Common myeloid progenitor, CD34-positive (primary cell): ENCODE measurements around the gene CRAT.
"Not testable (repeated sequence)": the region's sequence is repeated elsewhere in the genome, so short reads cannot be mapped to it uniquely, and the experiment has no call there.

Experiments
- CTCF ChIA-PET: fragments of 350-600 bp; sonication (Branson Sonifier 250); formaldehyde crosslinking; loops from one replicate; lab custom pipeline; 2021; ENCODE audit warnings: antibody characterized with exemption; lab: Charles Lee
- POLR2A ChIA-PET: fragments of 350-600 bp; sonication (Branson Sonifier 250); formaldehyde crosslinking; loops from one replicate; lab custom pipeline; 2021; ENCODE audit warnings: antibody characterized with exemption; lab: Charles Lee
- DNase-seq, 3 donors: peaks; one replicate each; pipeline versions ENCODE4 v3.0.0 to v3.0.0-alpha.2; 2013
- H3K27ac ChIP-seq, 2 experiments: 1 replicate in 1 of 2; 2 replicates in 1 of 2; pipeline ENCODE4 v1.7.0; 2013; ENCODE audit warnings: inconsistent platforms in 2 of 2, low read length in 2 of 2, mild to moderate bottlenecking in 2 of 2, low read depth in 1 of 2, moderate library complexity in 1 of 2; ENCODE audit not compliant: severe bottlenecking in 2 of 2, insufficient read depth in 1 of 2, poor library complexity in 1 of 2
- H3K27me3 ChIP-seq, 5 experiments: replicated peaks in 2 of 5; 1 replicate in 3 of 5; 2 replicates in 2 of 5; pipeline versions ENCODE4 v1.6.1 to v1.7.0; 2013; ENCODE audit warnings: low read length in 4 of 5, mild to moderate bottlenecking in 2 of 5, moderate library complexity in 2 of 5, inconsistent platforms in 1 of 5; ENCODE audit not compliant: insufficient read depth in 5 of 5, control insufficient read depth in 4 of 5
- H3K36me3 ChIP-seq, 4 experiments: 1 replicate in 2 of 4; 2 replicates in 2 of 4; pipeline versions ENCODE4 v1.6.1 to v1.7.0; 2013; ENCODE audit warnings: low read length in 3 of 4, control low read depth in 1 of 4, mild to moderate bottlenecking in 1 of 4; ENCODE audit not compliant: control insufficient read depth in 4 of 4, insufficient read depth in 4 of 4
- H3K4me1 ChIP-seq, 4 experiments: 1 replicate in 3 of 4; 2 replicates in 1 of 4; pipeline versions ENCODE4 v1.6.1 to v1.7.1; 2013; ENCODE audit warnings: low read length in 3 of 4, mild to moderate bottlenecking in 3 of 4, control low read depth in 1 of 4, inconsistent platforms in 1 of 4, moderate library complexity in 1 of 4; ENCODE audit not compliant: control insufficient read depth in 4 of 4, insufficient read depth in 4 of 4; ENCODE audit errors: control extremely low read depth in 1 of 4
- H3K4me3 ChIP-seq, 7 experiments: 1 replicate in 4 of 7; 2 replicates in 3 of 7; pipeline versions ENCODE4 v1.5.1 to v1.7.0; 2013; ENCODE audit warnings: mild to moderate bottlenecking in 7 of 7, low read length in 6 of 7, moderate library complexity in 6 of 7, inconsistent platforms in 2 of 7, low read depth in 2 of 7, control low read depth in 1 of 7; ENCODE audit not compliant: insufficient read depth in 4 of 7, control insufficient read depth in 1 of 7; ENCODE audit errors: extremely low read depth in 1 of 7
- H3K9me3 ChIP-seq, 5 experiments: 1 replicate in 4 of 5; 2 replicates in 1 of 5; pipeline versions ENCODE4 v1.6.1 to v1.7.1; 2013; ENCODE audit warnings: low read length in 4 of 5, mild to moderate bottlenecking in 2 of 5, inconsistent platforms in 1 of 5, low read depth in 1 of 5, moderate library complexity in 1 of 5; ENCODE audit not compliant: control insufficient read depth in 4 of 5, insufficient read depth in 2 of 5; ENCODE audit errors: control extremely low read depth in 1 of 5
- WGBS: methylation state at CpG from one replicate; pipeline ENCODE4 v1.1.5; 2013; ENCODE audit not compliant: insufficient coverage; 5-methylcytosine and 5-hydroxymethylcytosine counted together

The CRAT gene

DNA sequence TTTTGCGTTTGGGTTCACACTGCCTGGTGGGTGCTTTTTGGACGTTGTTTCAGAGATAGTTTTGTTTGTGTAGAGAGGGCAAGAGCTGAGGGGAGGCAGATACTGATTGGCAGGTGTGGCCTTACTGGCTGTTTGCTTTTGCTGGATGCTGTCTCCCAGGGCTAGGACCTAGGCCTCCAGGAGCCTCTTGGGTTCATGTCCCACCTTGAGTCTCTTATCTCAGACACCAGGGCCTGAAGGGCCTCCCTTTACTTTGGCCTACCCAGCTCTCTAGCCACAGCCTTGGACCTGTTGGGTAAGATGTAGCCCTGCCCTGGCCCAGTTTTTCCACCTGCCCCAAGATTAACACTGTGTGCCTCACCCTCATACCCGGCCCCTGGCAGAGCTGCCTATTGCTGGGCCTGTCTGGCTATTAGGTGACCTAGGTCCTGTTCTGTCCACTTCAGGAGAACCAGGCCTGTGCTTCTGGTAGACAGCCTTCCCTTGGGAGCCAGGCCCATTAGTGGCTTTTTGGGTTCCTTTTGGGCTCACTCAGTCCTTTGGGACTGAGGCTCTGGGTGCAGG is 14.0 kb upstream of the CRAT start:
- ChIA-PET CTCF (interaction anchor here (0.5 to 2.3 kb wide), 3 partner anchors 14 to 500 kb away, joined by 3 to 10 read pairs (median 3); no protein-coding TSS in a partner anchor), POLR2A (interaction anchor here (0.6 kb wide), 1 partner anchor 703 kb away, joined by 3 read pairs; no protein-coding TSS in a partner anchor)
- H3K27ac ChIP-seq: no peak overlapping the region
- WGBS: 100% methylated on average over 3 of the region's 3 CpGs
- H3K4me3 ChIP-seq: no peak overlapping the region
- peaks cover 0 to 13% (median 7%) of the 10 kb centered on the region in 4 experiments for H3K4me1 ChIP-seq
- DNase-seq: no peak
- H3K27me3 ChIP-seq: no peaks in the 10 kb centered on the region
- H3K36me3 ChIP-seq: peaks cover 17 to 67% (median 52%) of the 10 kb centered on the region in 4 experiments
- no peaks in the 10 kb centered on the region for H3K9me3 ChIP-seq

DNA sequence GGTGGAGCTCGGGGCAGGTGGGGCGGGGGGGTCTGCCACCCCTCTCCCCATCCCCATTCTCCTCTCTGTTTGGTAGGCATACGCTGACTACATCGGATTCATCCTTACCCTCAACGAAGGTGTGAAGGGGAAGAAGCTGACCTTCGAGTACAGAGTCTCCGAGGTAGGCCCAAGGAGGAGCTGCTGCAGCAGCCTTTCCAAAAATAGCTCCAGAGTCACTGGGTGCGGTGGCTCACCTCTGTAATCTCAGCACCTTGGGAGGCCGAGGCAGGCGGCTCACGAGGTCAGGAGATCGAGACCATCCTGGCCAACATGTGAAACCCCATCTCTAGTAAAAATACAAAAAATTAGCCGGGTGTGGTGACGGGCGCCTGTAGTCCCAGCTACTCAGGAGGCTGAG is 12.4 kb upstream of the CRAT start:
- POLR2A ChIA-PET, H3K27me3 ChIP-seq, DNase-seq, H3K27ac ChIP-seq, H3K9me3 ChIP-seq, H3K4me3 ChIP-seq: not testable (repeated sequence)
- CTCF ChIA-PET: interaction anchor here (1.2 to 3.1 kb wide), 2 partner anchors 9 to 489 kb away, joined by 3 to 18 read pairs; no protein-coding TSS in a partner anchor
- Histone ChIP-seq H3K4me1 (peaks cover 0 to 13% (median 7%) of the 10 kb centered on the region in 4 experiments), H3K36me3 (peaks cover 17 to 59% (median 48%) of the 10 kb centered on the region in 4 experiments)
- WGBS: 96% methylated on average over 10 of the region's 15 CpGs

DNA sequence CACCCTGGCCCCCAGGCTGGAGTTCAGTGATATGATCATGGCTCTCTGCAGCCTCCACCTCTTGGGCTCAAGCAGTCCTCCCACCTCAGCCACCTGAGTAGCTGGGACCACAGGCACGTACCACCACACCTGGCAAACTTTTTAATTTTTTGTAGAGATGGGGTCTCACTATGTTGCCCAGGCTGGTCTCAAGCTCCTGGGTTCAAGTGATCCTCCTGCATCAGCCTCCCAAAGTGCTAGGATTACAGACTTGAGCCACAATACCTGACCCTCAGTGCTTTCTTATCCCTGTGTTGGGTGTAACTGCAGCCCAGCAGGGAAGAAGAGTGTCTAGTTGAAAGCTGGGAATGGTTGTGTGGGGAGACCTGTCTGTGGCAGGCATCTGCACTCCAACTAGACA is 11.5 kb upstream of the CRAT start:
- Histone ChIP-seq H3K36me3 (peaks cover 17 to 50% (median 43%) of the 10 kb centered on the region in 4 experiments), H3K4me1 (peaks cover 0 to 7% (median 5%) of the 10 kb centered on the region in 4 experiments), H3K27ac (no peak overlapping the region), H3K4me3 (no peak overlapping the region), H3K27me3 (no peaks in the 10 kb centered on the region), H3K9me3 (no peaks in the 10 kb centered on the region)
- WGBS: no CpG with 5 or more reads among the region's 1 CpG
- CTCF ChIA-PET: interaction anchor here (1.2 to 3.1 kb wide), 4 partner anchors 8 to 489 kb away, joined by 3 to 18 read pairs (median 4); no protein-coding TSS in a partner anchor
- POLR2A ChIA-PET: no interaction called here
- no peak for DNase-seq

DNA sequence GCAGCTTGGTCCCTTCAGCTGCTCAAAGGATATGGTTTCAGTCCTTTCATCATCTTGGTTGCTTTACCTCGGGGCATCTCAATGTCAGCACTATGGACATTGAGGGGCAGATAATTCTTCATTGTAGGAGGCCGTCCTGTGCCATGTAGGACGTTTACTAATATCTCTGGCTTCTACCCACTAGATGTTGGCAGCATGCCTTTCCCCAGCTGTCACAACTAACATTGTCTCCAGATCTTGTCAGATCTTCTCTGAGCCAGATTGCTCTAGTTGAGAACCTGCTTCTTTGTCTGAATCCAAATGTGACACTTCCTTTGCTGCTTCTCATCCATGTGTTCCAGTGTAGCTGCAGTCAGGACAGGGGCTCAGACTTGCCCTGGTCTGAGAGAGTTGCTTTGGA is 10.9 kb upstream of the CRAT start:
- DNase-seq: no peak
- Histone ChIP-seq H3K9me3 (no peaks in the 10 kb centered on the region), H3K4me3 (no peak overlapping the region), H3K27ac (no peak overlapping the region), H3K36me3 (peaks cover 16 to 48% (median 39%) of the 10 kb centered on the region in 4 experiments), H3K4me1 (peaks cover 0 to under 1% (median 0%) of the 10 kb centered on the region in 4 experiments), H3K27me3 (no peaks in the 10 kb centered on the region)
- whole genome bisulfite sequencing: 100% methylated on average over 3 of the region's 3 CpGs
- ChIA-PET POLR2A (no interaction called here), CTCF (interaction anchor here (1.0 to 3.1 kb wide), 5 partner anchors 9 to 656 kb away, joined by 3 to 18 read pairs (median 3); no protein-coding TSS in a partner anchor)

DNA sequence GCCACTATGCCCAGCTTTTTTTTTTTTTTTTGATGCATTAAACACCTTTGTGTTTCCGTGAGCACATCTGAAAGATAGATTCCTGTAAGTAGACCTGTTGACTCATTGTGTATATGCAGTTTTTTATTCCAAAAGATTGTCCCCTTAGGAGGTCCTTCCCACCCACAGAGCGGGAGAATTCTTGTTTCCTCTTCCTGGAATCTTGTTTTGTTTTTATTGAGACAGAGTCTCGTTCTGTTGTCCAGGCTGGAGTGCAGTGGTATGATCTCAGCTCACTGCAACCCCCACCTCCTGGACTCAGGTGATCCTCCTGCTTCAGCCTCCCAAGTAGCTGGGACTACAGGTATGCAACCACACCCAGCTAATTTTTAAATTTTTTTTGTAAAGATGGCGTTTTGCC is 8.2 kb upstream of the CRAT start:
- DNase-seq: no peak
- ChIA-PET POLR2A (no interaction called here), CTCF (no interaction called here)
- Histone ChIP-seq H3K4me1 (peaks cover 0 to 2% (median under 1%) of the 10 kb centered on the region in 4 experiments), H3K9me3 (no peaks in the 10 kb centered on the region), H3K27ac (no peak overlapping the region), H3K36me3 (peaks cover 10 to 30% (median 27%) of the 10 kb centered on the region in 4 experiments), H3K27me3 (no peaks in the 10 kb centered on the region), H3K4me3 (no peak overlapping the region)
- WGBS: 96% methylated on average over 2 of the region's 4 CpGs

DNA sequence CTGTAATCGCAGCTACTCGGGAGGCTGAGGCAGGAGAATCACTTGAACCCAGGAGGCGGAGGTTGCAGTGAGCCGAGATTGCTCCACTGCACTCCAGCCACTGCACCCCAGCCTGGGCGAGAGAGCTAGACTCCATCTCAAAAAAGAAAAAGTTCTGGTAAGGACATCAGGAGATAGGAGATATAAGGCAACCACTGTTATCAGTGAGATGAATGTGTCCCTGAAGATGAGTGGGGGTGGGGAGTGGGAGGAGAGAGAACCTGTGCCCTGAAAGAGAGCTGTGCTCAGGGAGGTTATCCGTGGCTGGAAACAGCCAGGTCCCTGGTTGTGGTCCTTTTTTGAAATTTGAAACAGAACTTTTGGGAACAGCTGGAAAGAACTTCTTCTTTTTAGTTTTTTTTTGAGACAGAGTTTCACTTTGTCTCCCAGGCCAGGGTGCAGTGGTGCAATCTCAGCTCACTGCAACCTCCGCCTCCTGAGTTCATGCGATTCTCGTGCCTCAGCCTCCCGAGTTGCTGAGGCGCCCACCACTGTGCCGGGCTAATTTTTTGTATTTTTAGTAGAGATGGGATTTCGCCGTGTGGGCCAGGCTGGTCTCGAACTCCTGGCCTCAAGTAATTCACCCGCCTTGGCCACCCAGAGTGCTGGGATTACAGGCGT is 3.2 kb upstream of the CRAT start:
- ChIA-PET CTCF (interaction anchor here (0.8 to 1.7 kb wide), 3 partner anchors 17 to 495 kb away, joined by 3 to 6 read pairs (median 4); no protein-coding TSS in a partner anchor), POLR2A (interaction anchor here (2.1 kb wide), 1 partner anchor 64 kb away, joined by 6 read pairs; the partner anchor contains the start of gene IER5L)
- H3K36me3 ChIP-seq: peaks cover 0 to under 1% (median 0%) of the 10 kb centered on the region in 4 experiments
- H3K4me3 ChIP-seq: no peak overlapping the region
- WGBS: 92% methylated on average over 10 of the region's 17 CpGs
- peaks cover 0 to 34% (median 25%) of the 10 kb centered on the region in 4 experiments for H3K4me1 ChIP-seq
- no peaks in the 10 kb centered on the region for H3K9me3 ChIP-seq
- no peak overlapping the region for H3K27ac ChIP-seq
- no peak for DNase-seq
- H3K27me3 ChIP-seq: no peaks in the 10 kb centered on the region
